HepG2 (cell line): ENCODE measurements around the gene DUSP5. TPM values are rescaled to one million over a fixed set of nuclear protein-coding genes. Genes with fewer than 3 reads are reported as not detected.
"Not testable (repeated sequence)": the region's sequence is repeated elsewhere in the genome, so short reads cannot be mapped to it uniquely, and the experiment has no call there.

ENCODE experiments used
- ATAC-seq: fragments of 200-7000 bp; cut with Tn5 transposase; 3 replicates; pipeline ENCODE4 v1.9.1; 2020; ENCODE audit warnings: mild to moderate bottlenecking, moderate library complexity
- BruUV-seq: library from RNA; stranded (reverse); fragments of 400-500 nt; replicated peaks from 2 replicates; lab custom pipeline; 2021; lab: Mats Ljungman, UMichigan
- CTCF ChIA-PET: fragments of 300-600 bp; formaldehyde crosslinking; extraction: SDS; loops from one replicate; lab custom pipeline; 2021; ENCODE audit warnings: low total read pairs, inconsistent platforms, low intra/inter-chr PET ratio; lab: Yijun Ruan, JAX
- POLR2A ChIA-PET: fragments of 350-600 bp; sonication (Branson Sonifier 250); formaldehyde crosslinking; loops from one replicate; lab custom pipeline; 2020; ENCODE audit warnings: antibody characterized with exemption, inconsistent platforms; lab: Yijun Ruan, JAX
- DNase-seq: peaks from one replicate; pipeline ENCODE4 v3.0.0-alpha.2; 2015; ENCODE audit warnings: low spot score
- FAIRE-seq: peaks from 3 replicates; lab custom pipeline; 2011; peaks lifted over from hg19 to GRCh38; lab: Jason Lieb, UNC
- H2AFZ ChIP-seq: one replicate; pipeline ENCODE4 v1.6.1; 2011; ENCODE audit warnings: low read length, inconsistent platforms
- H3K27ac ChIP-seq: fragments of 300-600 bp; 3 replicates; pipeline ENCODE4 v1.8.0; 2011; ENCODE audit warnings: mixed run types, mild to moderate bottlenecking, mixed read lengths, low read length, inconsistent platforms; ENCODE audit not compliant: insufficient read depth; ENCODE audit errors: extremely low read length
- H3K27me3 ChIP-seq, 2 experiments: fragments of 200-600 bp in 1 of 2; 2 replicates in 1 of 2; 3 replicates in 1 of 2; pipeline versions ENCODE4 v1.6.0 to v1.8.0; 2011; ENCODE audit warnings: low read length in 2 of 2, mild to moderate bottlenecking in 2 of 2, moderate library complexity in 2 of 2, inconsistent platforms in 1 of 2; ENCODE audit not compliant: insufficient read depth in 2 of 2, control insufficient read depth in 1 of 2
- H3K36me3 ChIP-seq, 2 experiments: fragments of 200-600 bp in 1 of 2; replicated peaks in 1 of 2; 2 replicates in 1 of 2; 3 replicates in 1 of 2; pipeline versions ENCODE4 v1.5.1 to v1.8.0; 2011; ENCODE audit warnings: low read length in 2 of 2, inconsistent platforms in 1 of 2; ENCODE audit not compliant: insufficient read depth in 2 of 2, control insufficient read depth in 1 of 2
- H3K4me1 ChIP-seq: 2 replicates; pipeline ENCODE4 v1.5.1; 2012; ENCODE audit warnings: low read length, inconsistent platforms; ENCODE audit not compliant: insufficient read depth
- H3K4me2 ChIP-seq: 2 replicates; pipeline ENCODE4 v1.6.0; 2011; ENCODE audit warnings: low read depth, low read length, inconsistent platforms
- H3K4me3 ChIP-seq, 3 experiments: fragments of 200-600 bp in 1 of 3; sonication (generic), shearing (Covaris generic) in 1 of 3; replicated peaks in 1 of 3; 2 replicates each; pipeline ENCODE4 v1.5.1; 2011 to 2016; ENCODE audit warnings: low read length in 3 of 3, inconsistent platforms in 2 of 3, low read depth in 2 of 3, mild to moderate bottlenecking in 2 of 3, control low read depth in 1 of 3, mixed read lengths in 1 of 3; ENCODE audit not compliant: insufficient read depth in 1 of 3
- H3K79me2 ChIP-seq: one replicate; pipeline ENCODE4 v1.6.1; 2011; ENCODE audit warnings: low read length, inconsistent platforms; ENCODE audit not compliant: insufficient read depth
- H3K9ac ChIP-seq: 2 replicates; pipeline ENCODE4 v1.6.0; 2011; ENCODE audit warnings: mild to moderate bottlenecking, low read depth, low read length, inconsistent platforms; ENCODE audit not compliant: insufficient read depth
- H3K9me3 ChIP-seq: 2 replicates; pipeline ENCODE4 v1.5.1; 2012; ENCODE audit warnings: mild to moderate bottlenecking, low read length
- H4K20me1 ChIP-seq: 2 replicates; pipeline ENCODE4 v1.6.0; 2011; ENCODE audit warnings: inconsistent platforms, mild to moderate bottlenecking, low read length, moderate library complexity; ENCODE audit not compliant: insufficient read depth
- DR1 ChIP-seq: sonication (generic); formaldehyde crosslinking; IDR thresholded peaks from 2 replicates; pipeline ENCODE4 v1.8.0; 2021; ENCODE audit warnings: mild to moderate bottlenecking, missing genetic modification reagents, inconsistent platforms
- HNF1B ChIP-seq: sonication (generic); formaldehyde crosslinking; IDR thresholded peaks from 2 replicates; pipeline ENCODE4 v1.5.1; 2020; ENCODE audit warnings: mild to moderate bottlenecking, moderate library complexity, missing genetic modification reagents
- MAFF ChIP-seq: IDR thresholded peaks from 2 replicates; pipeline ENCODE4 v1.6.1; 2011; ENCODE audit warnings: low read depth, low read length, improper control_type of control experiment
- MAFK ChIP-seq, 2 experiments: IDR thresholded peaks in 1 of 2; conservative IDR thresholded peaks in 1 of 2; 2 replicates each; pipeline ENCODE4 v1.6.1; 2011; ENCODE audit warnings: improper control_type of control experiment in 2 of 2, low read length in 2 of 2
- RELA ChIP-seq: sonication (generic); formaldehyde crosslinking; IDR thresholded peaks from 2 replicates; pipeline ENCODE4 v1.4.0; 2020; ENCODE audit warnings: missing genetic modification reagents
- SYNCRIP ChIP-seq: fragments of 200-400 bp; formaldehyde crosslinking; IDR thresholded peaks from 2 replicates; pipeline ENCODE4 v1.6.1; 2018; ENCODE audit warnings: mild to moderate bottlenecking, low read depth, low read length; ENCODE audit not compliant: insufficient read depth
- TMF1 ChIP-seq: sonication (generic); formaldehyde crosslinking; IDR thresholded peaks from 2 replicates; pipeline ENCODE4 v1.8.1; 2022; ENCODE audit warnings: low read depth, missing genetic modification reagents
- ZNF558 ChIP-seq: sonication (generic); formaldehyde crosslinking; IDR thresholded peaks from 2 replicates; pipeline ENCODE4 v1.9.0; 2022; ENCODE audit warnings: mild to moderate bottlenecking, missing genetic modification reagents, borderline replicate concordance
- WGBS: methylation state at CpG from one replicate; pipeline ENCODE4 v1.1.6; 2017; ENCODE audit warnings: low lambda C conversion rate; 5-methylcytosine and 5-hydroxymethylcytosine counted together
- in situ Hi-C: cut with HindIII; loops from 2 replicates; pipeline ENCODE4 v1.10.0; 2017; ENCODE audit warnings: low pct_unique_long_range_greater_than_20kb; ENCODE audit not compliant: extremely low pct_ligation_motif_present
- intact Hi-C: fragments of 100-400 bp; cut with micrococcal nuclease; formaldehyde crosslinking; loops from one replicate; pipeline ENCODE4 v1.10.0; 2022; ENCODE audit not compliant: unreplicated experiment
- polyA plus RNA-seq, 8 experiments: library from polyadenylated mRNA; depleted of rRNA in 3 of 8; stranded (reverse) in 7 of 8; unstranded in 1 of 8; fragments of >200 nt; fragmentation: Illumina TruSeq in 4 of 8; extraction: Trizol in 4 of 8; gene quantifications; 2 replicates each; pipeline versions ENCODE4 v1.2.1 to v1.2.3, GENCODE V29; 2011 to 2016; ENCODE audit warnings: low read depth in 4 of 8, missing spikeins in 1 of 8, mixed read lengths in 1 of 8; ENCODE audit not compliant: insufficient read depth in 1 of 8
- total RNA-seq, 5 experiments: library from RNA; depleted of rRNA; stranded (reverse); fragments of >200 nt; fragmentation: Illumina TruSeq; extraction: Trizol; gene quantifications; 2 replicates each; pipeline ENCODE4 v1.2.3, GENCODE V29; 2016; ENCODE audit warnings: low read depth in 1 of 5
- TF ChIP-seq, protein P1 (sequence below), 2 experiments: fragments of 450-650 bp in 1 of 2; sonication (generic) in 1 of 2; formaldehyde crosslinking; IDR thresholded peaks; 2 replicates each; pipeline versions ENCODE4 v1.5.0 to v1.8.0; 2020 to 2022; ENCODE audit warnings: mild to moderate bottlenecking in 1 of 2, missing genetic modification reagents in 1 of 2
- TF ChIP-seq, protein P2 (sequence below): sonication (generic); formaldehyde crosslinking; IDR thresholded peaks from 2 replicates; pipeline ENCODE4 v1.4.0; 2020; ENCODE audit warnings: mild to moderate bottlenecking, missing genetic modification reagents
- TF ChIP-seq, protein P3 (sequence below): IDR thresholded peaks from 2 replicates; pipeline ENCODE4 v1.6.1; 2016

Gene DUSP5
- total and polyA plus RNA-seq, 2 of the 13 experiments (the other 11 are each of a cell fraction or from before 2014, with no cell fraction given) = 1.4 to 3.7 TPM

DNA sequence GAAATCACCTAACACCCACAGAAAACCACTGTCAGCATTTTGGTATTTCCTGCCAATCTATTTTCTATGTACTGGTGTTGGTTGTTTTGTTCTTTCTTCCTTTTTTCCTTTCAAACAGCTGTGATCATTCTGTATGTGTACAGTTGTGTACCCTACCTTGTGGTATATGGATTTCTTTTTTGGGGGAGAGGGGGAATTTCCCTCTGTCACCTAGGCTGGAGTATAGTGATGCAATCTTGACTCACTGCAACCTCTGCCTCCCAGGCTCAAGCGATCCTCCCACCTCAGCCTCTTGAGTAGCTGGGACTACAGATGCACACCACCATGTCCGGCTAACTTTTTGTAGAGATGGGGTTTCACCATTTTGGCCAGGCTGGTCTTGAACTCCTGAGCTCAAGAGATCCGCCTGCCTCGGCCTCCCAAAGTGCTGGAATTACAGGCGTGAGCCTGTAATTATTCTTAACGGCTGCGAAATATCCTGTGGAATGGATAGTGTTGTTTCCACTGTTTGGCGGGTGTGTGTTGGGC is 31.4 kb downstream of the DUSP5 start:
- H3K4me1 ChIP-seq = peaks cover 38% of the 10 kb centered on the region
- FAIRE-seq, H3K9ac ChIP-seq, BruUV-seq, H3K79me2 ChIP-seq, H3K27ac ChIP-seq, ATAC-seq, H2AFZ ChIP-seq, H3K4me2 ChIP-seq, H4K20me1 ChIP-seq, CTCF ChIA-PET, POLR2A ChIA-PET, H3K9me3 ChIP-seq, intact Hi-C loops: not testable (repeated sequence)
- peaks cover 2 to 15% of the 10 kb centered on the region in 2 experiments; a peak in 3 of 5 replicates for H3K27me3 ChIP-seq
- TF ChIP-seq MAFF (peak; percentile 65), MAFK (conservative IDR thresholded peaks at IDR 0.05 in 1 of 2, IDR thresholded peaks at IDR 0.05 in 1 of 2; ENCODE audit: low read length in 2 of 2) (peak; percentile 73 to 79)
- TF ChIP-seq, protein P1, sequence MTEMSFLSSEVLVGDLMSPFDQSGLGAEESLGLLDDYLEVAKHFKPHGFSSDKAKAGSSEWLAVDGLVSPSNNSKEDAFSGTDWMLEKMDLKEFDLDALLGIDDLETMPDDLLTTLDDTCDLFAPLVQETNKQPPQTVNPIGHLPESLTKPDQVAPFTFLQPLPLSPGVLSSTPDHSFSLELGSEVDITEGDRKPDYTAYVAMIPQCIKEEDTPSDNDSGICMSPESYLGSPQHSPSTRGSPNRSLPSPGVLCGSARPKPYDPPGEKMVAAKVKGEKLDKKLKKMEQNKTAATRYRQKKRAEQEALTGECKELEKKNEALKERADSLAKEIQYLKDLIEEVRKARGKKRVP (CRISPR knock-in tag; IDR thresholded peaks at IDR 0.05) = 0 out of 4 replicates have a peak, but pooled peaks of 1 of the 2 experiments have one; percentile 12
- TF ChIP-seq, all 625 proteins: peak for 3; not testable (repeated sequence) for 622
- DNase-seq, in situ Hi-C loops, H3K4me3 ChIP-seq, H3K36me3 ChIP-seq: not testable (repeated sequence)
- 72% methylated on average over 8 of the region's 8 CpGs for WGBS

- no peak for DNase-seq
- Histone ChIP-seq H3K4me1 (peaks cover 36% of the 10 kb centered on the region), H3K9me3 (no peaks in the 10 kb centered on the region), H3K4me2 (no peak overlapping the region), H4K20me1 (no peaks in the 10 kb centered on the region), H3K79me2 (no peaks in the 10 kb centered on the region), H3K4me3 (no peak overlapping the region), H3K36me3 (no peaks in the 10 kb centered on the region), H3K27me3 (peaks cover 2 to 10% of the 10 kb centered on the region in 2 experiments; a peak in 3 of 5 replicates), H3K9ac (no peak overlapping the region), H2AFZ (no peak overlapping the region), H3K27ac (no peak overlapping the region)
- intact Hi-C loops (no loop called here), in situ Hi-C loops (loop anchor here (5.0 kb wide), 1 partner anchor 217 kb away; no protein-coding TSS in a partner anchor)
- POLR2A ChIA-PET = no interaction called here
- FAIRE-seq = no peak
- BruUV-seq = no TSS peak
- WGBS = 69% methylated on average over 6 of the region's 6 CpGs
- CTCF ChIA-PET = no interaction called here
- ATAC-seq = no peak
- TF ChIP-seq TMF1 = no peak
- TF ChIP-seq RELA (CRISPR knock-in tag) = no peak
- TF ChIP-seq SYNCRIP = no peak
- TF ChIP-seq, protein P2, sequence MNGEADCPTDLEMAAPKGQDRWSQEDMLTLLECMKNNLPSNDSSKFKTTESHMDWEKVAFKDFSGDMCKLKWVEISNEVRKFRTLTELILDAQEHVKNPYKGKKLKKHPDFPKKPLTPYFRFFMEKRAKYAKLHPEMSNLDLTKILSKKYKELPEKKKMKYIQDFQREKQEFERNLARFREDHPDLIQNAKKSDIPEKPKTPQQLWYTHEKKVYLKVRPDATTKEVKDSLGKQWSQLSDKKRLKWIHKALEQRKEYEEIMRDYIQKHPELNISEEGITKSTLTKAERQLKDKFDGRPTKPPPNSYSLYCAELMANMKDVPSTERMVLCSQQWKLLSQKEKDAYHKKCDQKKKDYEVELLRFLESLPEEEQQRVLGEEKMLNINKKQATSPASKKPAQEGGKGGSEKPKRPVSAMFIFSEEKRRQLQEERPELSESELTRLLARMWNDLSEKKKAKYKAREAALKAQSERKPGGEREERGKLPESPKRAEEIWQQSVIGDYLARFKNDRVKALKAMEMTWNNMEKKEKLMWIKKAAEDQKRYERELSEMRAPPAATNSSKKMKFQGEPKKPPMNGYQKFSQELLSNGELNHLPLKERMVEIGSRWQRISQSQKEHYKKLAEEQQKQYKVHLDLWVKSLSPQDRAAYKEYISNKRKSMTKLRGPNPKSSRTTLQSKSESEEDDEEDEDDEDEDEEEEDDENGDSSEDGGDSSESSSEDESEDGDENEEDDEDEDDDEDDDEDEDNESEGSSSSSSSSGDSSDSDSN = no peak
- TF ChIP-seq ZNF558 (CRISPR knock-in tag) = no peak
- no peak for TF ChIP-seq DR1
- TF ChIP-seq, protein P3, sequence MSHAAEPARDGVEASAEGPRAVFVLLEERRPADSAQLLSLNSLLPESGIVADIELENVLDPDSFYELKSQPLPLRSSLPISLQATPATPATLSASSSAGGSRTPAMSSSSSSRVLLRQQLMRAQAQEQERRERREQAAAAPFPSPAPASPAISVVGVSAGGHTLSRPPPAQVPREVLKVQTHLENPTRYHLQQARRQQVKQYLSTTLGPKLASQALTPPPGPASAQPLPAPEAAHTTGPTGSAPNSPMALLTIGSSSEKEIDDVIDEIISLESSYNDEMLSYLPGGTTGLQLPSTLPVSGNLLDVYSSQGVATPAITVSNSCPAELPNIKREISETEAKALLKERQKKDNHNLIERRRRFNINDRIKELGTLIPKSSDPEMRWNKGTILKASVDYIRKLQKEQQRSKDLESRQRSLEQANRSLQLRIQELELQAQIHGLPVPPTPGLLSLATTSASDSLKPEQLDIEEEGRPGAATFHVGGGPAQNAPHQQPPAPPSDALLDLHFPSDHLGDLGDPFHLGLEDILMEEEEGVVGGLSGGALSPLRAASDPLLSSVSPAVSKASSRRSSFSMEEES = no peak
- no peak for TF ChIP-seq HNF1B (CRISPR knock-in tag)
Measured at GRCh38 chr10:110529596-110530011, 31.9 kb downstream of the DUSP5 start.
